K562 (cell line): ENCODE data around the gene FAM3C. TPM values are rescaled to one million over a fixed set of nuclear protein-coding genes. Genes with fewer than 3 reads are reported as not detected.

Experiments
- ATAC-seq: fragments of 200-7000 bp; cut with Tn5 transposase; 3 replicates; pipeline ENCODE4 v1.9.1; 2020; ENCODE audit warnings: moderate library complexity
- BruUV-seq: library from RNA; stranded (reverse); fragments of 400-500 nt; replicated peaks from 2 replicates; lab custom pipeline; 2021; lab: Mats Ljungman, UMichigan
- CTCF ChIA-PET: fragments of 300-600 bp; formaldehyde crosslinking; extraction: SDS; loops from one replicate; lab custom pipeline; 2021; ENCODE audit warnings: low intra/inter-chr PET ratio; lab: Yijun Ruan, JAX
- POLR2A ChIA-PET: fragments of 300-600, 350-650 bp; sonication (Branson Sonifier 250); formaldehyde crosslinking; extraction: SDS; loops from one replicate; lab custom pipeline; 2021; ENCODE audit warnings: antibody characterized with exemption, inconsistent platforms; lab: Yijun Ruan, JAX
- DNase-seq, 4 experiments: peaks; one replicate each; pipeline versions ENCODE4 v3.0.0 to v3.0.0-alpha.2; 2011 to 2018; ENCODE audit warnings: low spot score in 3 of 4, mixed read lengths in 3 of 4; ENCODE audit errors: extremely low read depth in 1 of 4
- FAIRE-seq: peaks from 2 replicates; lab custom pipeline; 2011; peaks lifted over from hg19 to GRCh38; lab: Jason Lieb, UNC
- H2AFZ ChIP-seq: 2 replicates; pipeline ENCODE4 v1.6.0; 2011; ENCODE audit warnings: low read depth, low read length, control low read depth, inconsistent platforms
- H3K27ac ChIP-seq: fragments of 200-600 bp; 3 replicates; pipeline ENCODE4 v1.8.0; 2011; ENCODE audit warnings: low read depth, mild to moderate bottlenecking, control low read depth, inconsistent platforms, low read length, moderate library complexity, mixed read lengths; ENCODE audit errors: extremely low read depth
- H3K27me3 ChIP-seq, 2 experiments: fragments of 300-600 bp in 1 of 2; 2 replicates in 1 of 2; 3 replicates in 1 of 2; pipeline versions ENCODE4 v1.6.0 to v1.8.0; 2011; ENCODE audit warnings: inconsistent platforms in 2 of 2, low read length in 2 of 2, mild to moderate bottlenecking in 1 of 2, mixed read lengths in 1 of 2, moderate library complexity in 1 of 2; ENCODE audit not compliant: control insufficient read depth in 2 of 2, insufficient read depth in 2 of 2
- H3K36me3 ChIP-seq: fragments of 300-600 bp; 3 replicates; pipeline ENCODE4 v1.8.0; 2011; ENCODE audit warnings: mild to moderate bottlenecking, low read length, inconsistent platforms; ENCODE audit not compliant: control insufficient read depth, insufficient read depth
- H3K4me1 ChIP-seq, 2 experiments: fragments of 200-600 bp in 1 of 2; replicated peaks in 1 of 2; 2 replicates in 1 of 2; 3 replicates in 1 of 2; pipeline versions ENCODE4 v1.5.1 to v1.8.0; 2011; ENCODE audit warnings: inconsistent platforms in 2 of 2, low read length in 2 of 2, mild to moderate bottlenecking in 1 of 2, mixed read lengths in 1 of 2, moderate library complexity in 1 of 2; ENCODE audit not compliant: control insufficient read depth in 2 of 2, insufficient read depth in 2 of 2
- H3K4me2 ChIP-seq: 2 replicates; pipeline ENCODE4 v1.6.1; 2011; ENCODE audit warnings: low read length, control low read depth, inconsistent platforms, mixed read lengths; ENCODE audit not compliant: insufficient read depth
- H3K4me3 ChIP-seq: fragments of 200-600 bp; sonication (generic), shearing (Covaris generic); 2 replicates; pipeline ENCODE4 v1.5.1; 2016; ENCODE audit warnings: control low read depth, inconsistent platforms
- H3K79me2 ChIP-seq: fragments of 200-600 bp; 3 replicates; pipeline ENCODE4 v1.8.0; 2011; ENCODE audit warnings: low read length, inconsistent platforms; ENCODE audit not compliant: control insufficient read depth, insufficient read depth
- H3K9ac ChIP-seq, 2 experiments: 2 replicates each; pipeline versions ENCODE4 v1.6.0 to v1.6.1; 2011; ENCODE audit warnings: low read depth in 2 of 2, low read length in 2 of 2, control low read depth in 1 of 2, inconsistent platforms in 1 of 2, mild to moderate bottlenecking in 1 of 2, mixed read lengths in 1 of 2; ENCODE audit not compliant: insufficient read depth in 1 of 2
- H3K9me1 ChIP-seq: one replicate; pipeline ENCODE4 v1.6.0; 2011; ENCODE audit warnings: inconsistent platforms, mild to moderate bottlenecking, low read length, moderate library complexity; ENCODE audit not compliant: control insufficient read depth, insufficient read depth
- H3K9me3 ChIP-seq: replicated peaks from 2 replicates; pipeline ENCODE4 v1.5.1; 2011; ENCODE audit warnings: low read depth, low read length, inconsistent platforms; ENCODE audit not compliant: control insufficient read depth, insufficient read depth
- H4K20me1 ChIP-seq: replicated peaks from 2 replicates; pipeline ENCODE4 v1.6.1; 2011; ENCODE audit warnings: low read length, inconsistent platforms, mixed read lengths; ENCODE audit not compliant: control insufficient read depth, insufficient read depth
- BRD4 ChIP-seq: fragments of 200-600 bp; sonication (generic); IDR thresholded peaks from 2 replicates; pipeline ENCODE4 v1.6.1; 2017; ENCODE audit warnings: inconsistent platforms
- CREBBP ChIP-seq: IDR thresholded peaks from one replicate; pipeline ENCODE4 v1.6.1; 2012; ENCODE audit warnings: low read depth, mild to moderate bottlenecking, control low read depth, inconsistent platforms, low read length
- HSF4 ChIP-seq: fragments of 250-450 bp; sonication (Bioruptor Pico); IDR thresholded peaks from 2 replicates; pipeline ENCODE4 v2.1.2; 2022; ENCODE audit warnings: mild to moderate bottlenecking, moderate library complexity, borderline replicate concordance
- ZFP36 ChIP-seq: fragments of 150-350 bp; IDR thresholded peaks from 2 replicates; pipeline ENCODE4 v1.6.1; 2018; ENCODE audit warnings: low read length, low read depth; ENCODE audit not compliant: partially characterized antibody
- ZNF121 ChIP-seq: sonication (generic); formaldehyde crosslinking; conservative IDR thresholded peaks from 2 replicates; pipeline ENCODE4 v1.8.0; 2022; ENCODE audit warnings: missing genetic modification reagents
- ZNF197 ChIP-seq: fragments of 200-800 bp; sonication (Bioruptor generic); IDR thresholded peaks from 2 replicates; pipeline ENCODE4 v1.6.1; 2016; ENCODE audit warnings: low read depth, missing genetic modification characterization, missing compliant biosample characterization
- ZNF76 ChIP-seq: fragments of 250-450 bp; sonication (Bioruptor Pico); IDR thresholded peaks from 2 replicates; pipeline ENCODE4 v1.4.0; 2020; ENCODE audit warnings: mild to moderate bottlenecking, moderate library complexity, borderline replicate concordance
- WGBS: fragments of 100-300 bp; shearing (Covaris generic); methylation state at CpG from one replicate; pipeline ENCODE4 v1.1.6; 2016; ENCODE audit warnings: low coverage, mixed read lengths; ENCODE audit not compliant: insufficient coverage; ENCODE audit errors: missing lambda C conversion rate; 5-methylcytosine and 5-hydroxymethylcytosine counted together
- in situ Hi-C: fragments of 300-500 bp; cut with MboI; formaldehyde crosslinking; loops from 4 replicates; pipeline ENCODE4 v1.15.0; 2018; ENCODE audit warnings: inconsistent platforms, mixed read lengths
- intact Hi-C: fragments of 100-400 bp; cut with micrococcal nuclease; formaldehyde crosslinking; loops from 2 replicates; pipeline ENCODE4 v1.14.2; 2022
- polyA plus RNA-seq, 8 experiments: library from polyadenylated mRNA; depleted of rRNA in 4 of 8; stranded (reverse) in 5 of 8; unstranded in 3 of 8; fragments of >200 nt; fragmentation: Nextera tagmentation in 2 of 8; fragmentation: Illumina TruSeq in 1 of 8; extraction: Ambion mirVana in 2 of 8; extraction: Trizol in 1 of 8; gene quantifications; 2 replicates each; pipeline versions ENCODE4 v1.2.1 to v1.2.3, GENCODE V29; 2011 to 2014; ENCODE audit warnings: inconsistent platforms in 1 of 8, missing spikeins in 1 of 8
- total RNA-seq, 7 experiments: library from RNA; depleted of rRNA in 6 of 7; stranded (reverse); fragments of >200 nt in 6 of 7; fragmentation: Illumina TruSeq in 2 of 7; extraction: Trizol in 2 of 7; gene quantifications; 2 replicates each; pipeline versions ENCODE4 v1.2.1 to v1.2.3, GENCODE V29; 2011 to 2021; ENCODE audit warnings: low replicate concordance in 1 of 7

FAM3C gene
- total and polyA plus RNA-seq, 9 of the 15 experiments (the other 6 are each of a cell fraction or from before 2014, with no cell fraction given): 10.6 to 42.6 (median 30.0) TPM

GRCh38 chr7:121402701-121403100 is 6.6 kb upstream of the FAM3C start:
- POLR2A ChIA-PET: interaction anchor here (0.8 to 1.2 kb wide), 2 partner anchors 9 to 10 kb away, joined by 3 to 5 read pairs; no protein-coding TSS in a partner anchor
- in situ Hi-C loops: no loop called here

GRCh38 chr7:121401896-121402295 is 5.8 kb upstream of the FAM3C start:
- Histone ChIP-seq H3K4me2 (no peak overlapping the region), H3K27me3 (peaks cover 0 to 6% of the 10 kb centered on the region in 2 experiments; a peak in 3 of 5 replicates), H3K4me3 (no peak overlapping the region), H3K36me3 (no peaks in the 10 kb centered on the region), H3K79me2 (no peaks in the 10 kb centered on the region), H4K20me1 (no peaks in the 10 kb centered on the region), H3K9ac (no peak overlapping the region), H3K4me1 (no peaks in the 10 kb centered on the region), H3K9me3 (no peaks in the 10 kb centered on the region), H2AFZ (no peak overlapping the region), H3K9me1 (no peaks in the 10 kb centered on the region), H3K27ac (no peak overlapping the region)
- TF ChIP-seq HSF4 (CRISPR knock-in tag): no peak
- intact Hi-C loops: no loop called here
- FAIRE-seq: no peak
- POLR2A ChIA-PET: interaction anchor here (0.8 kb wide), 1 partner anchor 11 kb away, joined by 3 read pairs; no protein-coding TSS in a partner anchor
- DNase-seq: no peak
- WGBS: 42% methylated on average over 3 of the region's 3 CpGs
- in situ Hi-C loops: no loop called here
- no TSS peak for BruUV-seq
- ATAC-seq: no peak
- CTCF ChIA-PET: no interaction called here

More at GRCh38 chr7:121402701-121403100, 6.6 kb upstream of the FAM3C start:
- FAIRE-seq (no peak), ATAC-seq (no peak), DNase-seq (no peak)
- no peak overlapping the region for H3K4me2 ChIP-seq
- TF ChIP-seq ZNF121 (CRISPR knock-in tag): no peak
- TF ChIP-seq ZFP36: no peak
- TF ChIP-seq BRD4: no peak
- no peak for TF ChIP-seq CREBBP
- TF ChIP-seq ZNF76 (CRISPR knock-in tag): no peak
- TF ChIP-seq ZNF197 (CRISPR knock-in tag): no peak
- no TSS peak for BruUV-seq
- H4K20me1 ChIP-seq: no peaks in the 10 kb centered on the region
- peaks cover 0 to 9% of the 10 kb centered on the region in 2 experiments; a peak in 3 of 5 replicates for H3K27me3 ChIP-seq
- H3K27ac ChIP-seq: no peak overlapping the region
- no peak overlapping the region for H3K4me3 ChIP-seq
- H3K9me3 ChIP-seq: no peaks in the 10 kb centered on the region
- no peaks in the 10 kb centered on the region for H3K9me1 ChIP-seq
- H3K9ac ChIP-seq: no peak overlapping the region
- no peaks in the 10 kb centered on the region for H3K36me3 ChIP-seq
- WGBS: 0% methylated on average over 1 of the region's 1 CpG
- no peaks in the 10 kb centered on the region for H3K4me1 ChIP-seq
- H3K79me2 ChIP-seq: no peaks in the 10 kb centered on the region
- no peak overlapping the region; the same call in 1 of the 2 replicates for H2AFZ ChIP-seq
- CTCF ChIA-PET: no interaction called here
- intact Hi-C loops: no loop called here
